Skeletal muscle tissue (tissue), 4 donors: ENCODE results near the gene EIF4G3. TPM values are rescaled to one million over a fixed set of nuclear protein-coding genes. Genes with fewer than 3 reads are reported as not detected.

Experiments
- H3K27ac ChIP-seq: one replicate; pipeline ENCODE4 v1.7.0; 2013; ENCODE audit warnings: mild to moderate bottlenecking, low read depth, low read length, inconsistent platforms
- H3K27me3 ChIP-seq, 3 donors: one replicate each; pipeline ENCODE4 v1.7.0; 2013; ENCODE audit warnings: low read length in 3 of 3; ENCODE audit not compliant: control insufficient read depth in 3 of 3, insufficient read depth in 3 of 3
- H3K36me3 ChIP-seq, 3 donors: one replicate each; pipeline ENCODE4 v1.7.0; 2013; ENCODE audit warnings: low read length in 3 of 3; ENCODE audit not compliant: control insufficient read depth in 3 of 3, insufficient read depth in 3 of 3
- H3K4me1 ChIP-seq, 3 donors: one replicate each; pipeline ENCODE4 v1.7.0; 2013; ENCODE audit warnings: low read length in 3 of 3, mild to moderate bottlenecking in 3 of 3; ENCODE audit not compliant: control insufficient read depth in 3 of 3, insufficient read depth in 3 of 3
- H3K4me3 ChIP-seq, 3 donors: one replicate each; pipeline ENCODE4 v1.7.0; 2013; ENCODE audit warnings: low read length in 3 of 3
- H3K9ac ChIP-seq, 3 donors: one replicate each; pipeline ENCODE4 v1.7.0; 2013; ENCODE audit warnings: low read length in 3 of 3, mild to moderate bottlenecking in 3 of 3, moderate library complexity in 2 of 3, low read depth in 1 of 3
- H3K9me3 ChIP-seq, 3 donors: one replicate each; pipeline ENCODE4 v1.7.0; 2013; ENCODE audit warnings: low read length in 3 of 3; ENCODE audit not compliant: control insufficient read depth in 3 of 3
- total RNA-seq: library from RNA; depleted of rRNA; stranded (reverse); fragments of >200 nt; gene quantifications from one replicate; pipeline ENCODE4 v1.2.3, GENCODE V29; 2014
- donor health status: Osteomylitis.

EIF4G3 gene
- total RNA-seq, 1 donor from 2014 or later = 23.5 TPM

GRCh38 chr1:21089731-21090130 is 87.0 kb downstream of the EIF4G3 start:
- no peaks in the 10 kb centered on the region for H3K36me3 ChIP-seq
- peaks cover 0 to 16% (median 5%) of the 10 kb centered on the region in 3 donors for H3K4me1 ChIP-seq
- no peak overlapping the region for H3K9ac ChIP-seq
- H3K27me3 ChIP-seq = no peaks in the 10 kb centered on the region
- H3K9me3 ChIP-seq = no peaks in the 10 kb centered on the region
- no peak overlapping the region for H3K27ac ChIP-seq
- H3K4me3 ChIP-seq = no peak overlapping the region

DNA sequence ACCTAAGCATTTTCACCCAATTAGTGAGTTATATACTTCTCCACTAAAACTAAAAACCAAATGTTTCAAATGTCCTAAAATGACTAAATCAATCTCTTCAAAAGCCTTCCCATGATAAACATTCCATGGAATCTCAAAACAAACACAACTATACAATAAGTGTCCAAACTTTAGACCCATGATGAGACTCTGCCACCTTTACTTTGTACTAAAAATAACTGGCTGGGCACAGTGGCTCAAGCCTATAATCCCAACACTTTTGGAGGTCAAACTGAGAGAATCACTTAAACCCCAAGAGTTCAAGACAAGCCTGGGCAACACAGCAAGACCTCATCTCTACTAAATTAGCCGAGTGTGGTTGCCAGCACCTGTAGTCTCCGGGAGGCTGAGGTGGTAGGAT is 87.4 kb downstream of the EIF4G3 start:
- H3K27me3 ChIP-seq = no peaks in the 10 kb centered on the region
- no peak overlapping the region for H3K27ac ChIP-seq
- peaks cover 0 to 16% (median 5%) of the 10 kb centered on the region in 3 donors for H3K4me1 ChIP-seq
- no peak overlapping the region for H3K4me3 ChIP-seq
- H3K9ac ChIP-seq = no peak overlapping the region
- no peaks in the 10 kb centered on the region for H3K36me3 ChIP-seq
- H3K9me3 ChIP-seq = no peaks in the 10 kb centered on the region

DNA sequence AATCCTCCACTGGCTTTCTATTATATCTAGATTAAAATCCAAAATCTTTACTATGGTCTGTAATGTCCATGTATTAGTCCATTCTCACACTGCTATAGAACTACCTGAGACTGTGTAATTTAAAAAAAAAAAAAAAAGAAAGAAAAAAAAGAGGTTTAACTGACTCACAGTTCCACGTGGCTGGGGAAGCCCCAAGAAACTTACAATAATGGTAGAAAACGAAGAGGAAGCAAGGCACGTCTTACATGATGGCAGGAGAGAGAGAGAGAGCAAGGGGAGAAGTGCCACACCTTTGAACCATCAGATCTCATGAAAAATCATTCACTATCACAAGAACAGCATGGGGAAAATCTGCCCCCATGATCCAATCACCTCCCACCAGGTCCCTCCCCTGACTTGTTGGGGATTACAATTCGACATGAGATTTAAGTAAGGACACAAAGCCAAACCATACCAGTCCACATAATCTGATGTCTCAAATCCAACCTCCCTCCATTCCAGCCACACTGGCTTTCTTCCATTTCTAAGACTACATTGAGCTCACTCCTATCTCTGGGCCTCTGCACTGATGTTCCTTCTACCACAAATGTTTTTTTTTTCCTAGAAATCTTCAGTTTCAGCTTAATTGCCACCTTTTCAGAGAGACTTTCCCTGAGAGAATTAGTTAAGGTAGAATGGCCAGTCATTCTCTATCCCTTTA is 92.4 kb downstream of the EIF4G3 start:
- H3K27ac ChIP-seq = no peak overlapping the region
- no peak overlapping the region for H3K4me3 ChIP-seq
- no peaks in the 10 kb centered on the region for H3K9me3 ChIP-seq
- H3K9ac ChIP-seq = no peak overlapping the region
- peaks cover 0 to 2% (median 0%) of the 10 kb centered on the region in 3 donors for H3K4me1 ChIP-seq
- H3K36me3 ChIP-seq = no peaks in the 10 kb centered on the region
- no peaks in the 10 kb centered on the region for H3K27me3 ChIP-seq

- H3K4me1 ChIP-seq = peaks cover 0 to 2% (median 0%) of the 10 kb centered on the region in 3 donors
- H3K27ac ChIP-seq = no peak overlapping the region
Observed at GRCh38 chr1:21082073-21082472, 94.6 kb downstream of the EIF4G3 start.

DNA sequence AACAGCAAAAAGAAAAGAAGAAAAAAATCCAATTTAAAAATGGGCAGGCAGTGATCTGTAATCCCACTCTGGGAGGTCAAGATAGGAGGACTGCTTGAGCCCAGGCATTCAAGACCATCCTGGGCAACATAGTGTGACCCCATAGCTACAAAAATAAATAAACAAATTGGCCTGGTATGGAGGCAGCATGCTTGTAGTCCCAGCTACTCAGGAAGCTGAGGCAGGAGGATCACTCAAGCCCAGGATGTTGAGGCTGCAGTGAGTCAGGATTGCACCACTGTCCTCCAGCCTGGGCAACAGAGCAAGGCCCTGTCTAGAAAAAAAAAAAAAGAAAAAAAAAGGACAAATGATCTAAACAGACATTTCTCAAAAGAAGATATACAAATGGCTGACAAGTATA is 99.6 kb downstream of the EIF4G3 start:
- Histone ChIP-seq H3K4me1 (peaks cover 0 to 14% (median 0%) of the 10 kb centered on the region in 3 donors), H3K9me3 (no peaks in the 10 kb centered on the region), H3K27ac (no peak overlapping the region), H3K36me3 (no peaks in the 10 kb centered on the region), H3K27me3 (no peaks in the 10 kb centered on the region), H3K4me3 (no peak overlapping the region), H3K9ac (no peak overlapping the region)

More at GRCh38 chr1:21082073-21082472, 94.6 kb downstream of the EIF4G3 start:
- Histone ChIP-seq H3K4me3 (no peak overlapping the region), H3K9ac (no peak overlapping the region), H3K9me3 (no peaks in the 10 kb centered on the region), H3K27me3 (no peaks in the 10 kb centered on the region), H3K36me3 (no peaks in the 10 kb centered on the region)

GRCh38 chr1:21072721-21073120 is 104.0 kb downstream of the EIF4G3 start:
- H3K9me3 ChIP-seq = no peaks in the 10 kb centered on the region
- no peaks in the 10 kb centered on the region for H3K27me3 ChIP-seq
- no peak overlapping the region for H3K4me3 ChIP-seq
- H3K27ac ChIP-seq = no peak overlapping the region
- no peaks in the 10 kb centered on the region for H3K36me3 ChIP-seq
- no peak overlapping the region for H3K9ac ChIP-seq
- peaks cover 0 to 17% (median 0%) of the 10 kb centered on the region in 3 donors for H3K4me1 ChIP-seq

DNA sequence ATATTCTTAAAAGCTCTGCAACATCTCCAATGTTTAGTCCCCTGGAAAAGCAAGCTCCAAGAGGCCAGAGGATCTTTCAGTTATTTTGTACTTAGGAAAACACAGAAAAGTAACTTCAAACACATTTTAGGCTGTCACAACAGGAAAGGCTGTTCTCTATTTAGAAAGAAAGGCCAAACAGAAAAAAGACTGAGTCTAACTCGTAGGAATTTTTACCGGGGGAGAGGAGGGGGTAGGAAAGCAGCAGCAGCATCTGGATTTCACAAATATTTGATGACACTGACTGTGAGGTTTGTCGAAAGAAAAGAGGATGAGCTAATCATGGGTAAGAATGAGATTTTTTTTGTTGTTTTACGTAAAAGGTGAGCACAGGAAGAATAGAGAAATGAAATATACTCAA is 107.1 kb downstream of the EIF4G3 start:
- Histone ChIP-seq H3K4me1 (peaks cover 0 to 3% (median 0%) of the 10 kb centered on the region in 3 donors), H3K36me3 (no peaks in the 10 kb centered on the region), H3K9me3 (no peaks in the 10 kb centered on the region), H3K4me3 (no peak overlapping the region), H3K27me3 (no peaks in the 10 kb centered on the region), H3K27ac (no peak overlapping the region), H3K9ac (no peak overlapping the region)

DNA sequence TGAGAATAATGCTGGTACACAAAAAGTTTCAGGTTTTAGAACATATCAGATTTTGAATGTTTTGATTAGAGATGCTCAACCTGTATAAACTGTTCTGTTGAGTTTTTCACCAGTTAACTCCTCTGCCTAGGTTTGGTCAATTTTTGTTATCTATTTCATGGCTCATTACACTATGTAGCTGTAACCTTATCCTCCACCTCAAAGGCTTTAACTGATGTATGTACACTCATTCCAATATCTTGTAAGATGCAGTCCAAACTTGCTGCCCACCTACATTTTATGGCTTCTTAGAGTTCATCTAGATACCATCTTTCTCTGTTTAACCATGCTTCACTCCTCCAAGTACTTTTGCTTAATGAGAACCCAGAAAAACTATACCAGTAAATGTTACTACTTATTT is 107.8 kb downstream of the EIF4G3 start:
- H3K27ac ChIP-seq = no peak overlapping the region
- H3K9me3 ChIP-seq = no peaks in the 10 kb centered on the region
- H3K4me1 ChIP-seq = peaks cover 0 to 3% (median 0%) of the 10 kb centered on the region in 3 donors
- no peak overlapping the region for H3K9ac ChIP-seq
- H3K27me3 ChIP-seq = no peaks in the 10 kb centered on the region
- no peaks in the 10 kb centered on the region for H3K36me3 ChIP-seq
- no peak overlapping the region for H3K4me3 ChIP-seq

- Histone ChIP-seq H3K9ac (no peak overlapping the region), H3K36me3 (no peaks in the 10 kb centered on the region), H3K27me3 (no peaks in the 10 kb centered on the region)
Observed at GRCh38 chr1:21067551-21068227, 109.0 kb downstream of the EIF4G3 start.

GRCh38 chr1:21066356-21067012 is 110.2 kb downstream of the EIF4G3 start:
- no peak overlapping the region for H3K4me3 ChIP-seq

More at GRCh38 chr1:21067551-21068227, 109.0 kb downstream of the EIF4G3 start:
- Histone ChIP-seq H3K27ac (no peak overlapping the region), H3K4me3 (no peak overlapping the region), H3K4me1 (peaks cover 0 to 3% (median 0%) of the 10 kb centered on the region in 3 donors), H3K9me3 (no peaks in the 10 kb centered on the region)

More at GRCh38 chr1:21066356-21067012, 110.2 kb downstream of the EIF4G3 start:
- H3K9me3 ChIP-seq = no peaks in the 10 kb centered on the region
- peaks cover 0 to 3% (median 0%) of the 10 kb centered on the region in 3 donors for H3K4me1 ChIP-seq
- no peaks in the 10 kb centered on the region for H3K36me3 ChIP-seq
- H3K27ac ChIP-seq = no peak overlapping the region
- H3K27me3 ChIP-seq = no peaks in the 10 kb centered on the region
- no peak overlapping the region for H3K9ac ChIP-seq
